HG03460 (cell line): ENCODE measurements around the gene DUOX2.
"Not testable (repeated sequence)": the region's sequence is repeated elsewhere in the genome, so short reads cannot be mapped to it uniquely, and the experiment has no call there.

Experiments used
- ATAC-seq: cut with Tn5 transposase; IDR thresholded peaks from one replicate; pipeline ENCODE4 v1.9.1; 2021; ENCODE audit not compliant: unreplicated experiment

DUOX2 gene

DNA sequence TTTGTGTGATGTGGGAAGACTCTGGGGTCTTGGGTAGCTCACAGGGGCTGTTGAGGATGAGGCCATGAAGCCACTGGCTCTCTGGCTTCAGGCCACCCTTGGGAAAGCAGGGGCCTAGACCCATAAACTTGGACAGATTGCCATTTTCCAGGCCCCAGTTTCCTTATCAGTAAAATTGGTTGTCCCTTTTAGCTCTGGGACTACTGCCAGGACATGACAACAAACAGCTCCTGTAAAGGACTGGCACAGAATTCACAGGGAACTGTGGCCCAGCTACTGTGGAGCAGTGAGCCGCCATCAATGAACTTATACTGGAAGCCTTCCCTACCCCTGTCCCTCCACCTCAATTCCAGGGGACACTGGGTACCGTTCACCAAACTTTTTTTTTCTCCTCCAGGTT is 36.6 kb downstream of the DUOX2 start:
- not testable (repeated sequence) for ATAC-seq

DNA sequence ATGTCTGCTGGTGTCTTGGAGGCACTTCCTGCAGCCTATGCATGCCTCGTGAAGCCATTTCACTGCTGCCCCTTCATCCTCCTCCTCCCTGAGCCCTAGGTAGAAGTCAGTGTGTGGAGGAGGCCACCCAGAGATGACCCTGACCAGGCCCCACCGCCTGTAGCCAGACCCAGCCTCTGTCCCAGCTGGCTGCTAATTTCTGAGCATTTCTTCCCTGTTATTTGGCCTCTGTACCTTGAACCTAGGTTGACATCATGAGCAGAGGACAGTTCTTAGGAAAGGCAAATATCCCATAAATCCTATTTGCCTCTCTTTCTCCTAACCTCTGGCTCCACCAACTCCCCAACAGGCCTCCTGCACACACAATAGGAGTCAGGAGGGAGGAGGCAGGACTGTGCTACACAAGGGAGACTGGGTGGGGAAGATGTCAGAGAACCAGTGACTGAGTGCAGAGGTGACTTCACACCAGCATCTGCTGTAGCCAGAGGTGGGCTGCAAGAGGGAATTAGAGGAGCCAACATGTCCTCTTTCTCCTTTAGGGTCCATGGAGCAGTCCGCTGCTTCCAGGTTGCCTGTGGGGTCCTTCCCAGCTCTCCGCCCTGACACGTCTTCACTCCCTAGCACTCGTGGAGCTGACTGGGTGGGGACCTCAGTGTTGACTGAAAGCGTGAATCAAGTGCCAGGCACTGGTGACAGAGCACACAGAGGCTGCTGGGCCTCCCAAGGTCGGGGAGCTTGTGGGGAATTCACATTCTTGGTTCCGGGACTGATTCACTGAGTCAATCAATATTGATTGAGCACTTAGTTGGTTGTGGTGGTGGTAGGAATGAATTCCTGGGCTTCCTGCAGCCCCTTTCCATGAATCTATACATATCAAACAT is 38.3 kb downstream of the DUOX2 start:
- not testable (repeated sequence) for ATAC-seq

DNA sequence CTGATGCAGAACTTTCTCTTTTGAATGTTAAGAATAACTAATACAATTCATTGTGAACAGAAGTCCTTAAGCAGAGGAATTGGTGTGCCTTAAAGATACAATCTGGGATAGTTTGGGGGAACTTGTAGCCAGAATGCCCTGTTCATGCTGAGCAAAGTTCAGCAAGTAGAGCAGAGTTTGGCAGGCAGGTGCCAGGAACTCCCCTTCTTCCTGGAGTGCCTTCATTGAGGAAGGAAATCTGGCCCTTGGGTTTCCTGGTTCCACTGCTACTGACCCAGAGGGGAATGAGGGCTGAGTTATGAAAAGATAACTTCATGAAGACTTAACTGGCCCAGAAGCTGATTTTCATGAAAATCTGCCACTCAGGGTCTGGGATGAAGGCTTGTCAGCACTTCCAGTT is 40.4 kb downstream of the DUOX2 start:
- not testable (repeated sequence) for ATAC-seq

DNA sequence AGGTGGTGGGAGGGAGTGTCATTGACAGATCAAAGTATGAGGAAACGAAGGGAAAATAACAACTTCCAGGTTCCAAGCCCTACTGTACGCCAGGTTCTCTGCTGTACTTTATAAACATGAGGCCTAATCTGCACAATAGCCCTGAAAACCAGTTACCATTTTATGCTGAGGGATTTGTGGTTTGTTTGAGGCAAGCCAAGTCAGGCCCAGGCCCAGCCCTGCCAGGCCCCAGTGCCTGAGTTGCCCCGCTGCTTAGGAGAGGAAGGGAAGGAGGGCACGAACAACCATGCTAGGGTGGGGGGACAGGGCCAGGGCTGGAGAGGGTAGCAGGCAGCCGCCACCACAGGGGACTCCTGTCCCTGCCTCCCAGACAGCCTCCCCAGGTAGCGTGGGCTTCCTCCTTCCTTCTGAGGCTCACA is 44.0 kb downstream of the DUOX2 start:
- not testable (repeated sequence) for ATAC-seq

DNA sequence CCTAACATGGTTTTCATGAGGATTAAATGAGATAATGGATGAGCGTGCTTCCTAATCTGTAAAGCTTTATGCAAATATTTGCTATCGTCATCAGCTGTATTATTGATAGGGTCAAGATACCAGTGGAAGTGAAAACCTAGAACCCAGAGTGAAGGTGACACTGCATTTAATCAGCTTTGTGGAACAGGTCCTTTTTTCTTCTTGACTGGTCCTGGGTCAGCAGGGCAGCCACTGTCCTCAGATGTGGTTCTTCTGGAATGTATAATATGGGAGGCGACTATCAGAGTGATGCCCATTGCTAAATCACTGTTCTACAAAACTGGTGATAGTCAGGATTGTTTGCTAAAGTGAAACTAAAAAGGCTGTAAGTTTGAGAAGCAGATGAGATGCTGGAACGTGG is 49.6 kb downstream of the DUOX2 start:
- no peak for ATAC-seq

DNA sequence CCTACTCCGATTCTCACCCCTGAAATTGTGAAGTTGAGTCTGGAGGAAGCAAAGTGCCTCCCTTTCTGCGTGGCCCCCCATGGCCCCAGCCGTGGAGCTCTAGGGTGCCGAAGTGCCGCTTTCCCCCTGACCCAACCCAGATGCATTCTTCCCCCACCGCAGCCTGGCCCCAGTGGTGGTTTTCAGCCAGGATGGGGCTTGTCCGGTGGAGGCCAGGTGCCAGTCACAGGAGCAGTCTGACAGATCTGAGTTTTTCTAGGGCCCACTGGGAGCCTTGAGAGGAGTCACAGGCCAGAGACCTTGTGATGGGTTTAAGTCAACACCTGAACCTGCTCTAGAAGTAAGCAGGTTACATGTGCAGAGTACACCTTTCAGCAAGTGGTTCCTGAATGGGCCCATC is 51.7 kb downstream of the DUOX2 start:
- ATAC-seq: not testable (repeated sequence)

DNA sequence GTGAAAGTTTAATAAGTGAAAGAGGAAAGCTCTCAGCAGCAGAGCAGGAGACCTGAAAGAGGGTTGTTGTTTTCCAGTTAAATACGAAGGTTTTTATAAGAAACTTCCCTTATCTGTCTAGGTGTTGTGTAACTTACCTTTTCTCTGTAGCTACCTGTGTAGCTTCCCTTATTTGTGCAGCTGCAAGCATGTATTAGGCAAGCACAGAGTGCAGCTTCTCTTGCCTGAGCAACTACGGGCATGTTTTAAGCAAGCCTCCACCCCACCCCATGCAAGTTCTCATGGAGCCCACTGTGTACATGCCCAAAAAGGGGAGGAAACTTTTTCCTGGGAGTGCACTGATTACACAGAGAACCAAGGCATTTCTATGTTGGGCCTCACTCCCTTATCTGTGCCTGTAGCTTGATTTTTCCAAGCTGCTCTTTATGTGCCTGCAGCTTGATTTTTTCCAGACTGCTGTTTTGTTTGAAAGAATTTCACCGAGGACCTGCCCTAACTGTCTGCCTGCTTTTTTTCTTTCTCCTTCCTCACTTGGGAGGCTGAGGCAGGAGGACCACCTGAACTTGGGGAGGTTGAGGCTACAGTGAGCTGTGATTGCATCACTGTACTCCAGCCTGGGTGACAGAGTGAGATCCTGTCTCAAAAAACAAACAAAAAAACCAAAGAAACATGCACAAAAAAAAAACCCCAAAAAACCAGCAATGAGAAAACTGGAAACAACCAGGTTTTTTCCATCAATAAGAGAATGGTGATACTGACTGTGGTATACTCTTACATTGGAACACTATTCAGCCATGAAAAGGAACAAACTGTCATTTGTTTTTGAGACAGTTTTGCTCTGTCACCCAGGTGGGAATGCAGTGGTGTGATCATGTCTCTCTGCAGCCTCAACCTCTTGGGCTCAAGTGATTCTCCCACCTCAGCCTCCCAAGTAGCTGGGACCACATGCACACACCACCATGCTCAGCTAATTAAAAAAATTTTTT is 55.0 kb downstream of the DUOX2 start:
- ATAC-seq: not testable (repeated sequence)

DNA sequence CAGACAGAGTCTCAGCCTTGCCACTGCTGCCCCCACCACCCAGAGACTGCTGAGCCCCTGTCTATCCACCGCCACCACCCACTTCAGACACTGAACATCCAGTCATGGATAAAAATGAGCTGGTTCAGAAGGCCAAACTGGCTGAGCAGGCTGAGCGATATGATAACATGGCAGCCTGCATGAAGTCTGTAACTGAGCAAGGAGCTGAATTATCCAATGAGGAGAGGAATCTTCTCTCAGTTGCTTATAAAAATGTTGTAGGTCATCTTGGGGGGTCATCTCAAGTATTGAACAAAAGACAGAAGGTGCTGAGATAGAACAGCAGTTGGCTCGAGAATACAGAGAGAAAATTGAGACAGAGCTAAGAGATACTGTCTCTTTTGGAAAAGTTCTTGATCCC is 61.3 kb downstream of the DUOX2 start:
- ATAC-seq: not testable (repeated sequence)

DNA sequence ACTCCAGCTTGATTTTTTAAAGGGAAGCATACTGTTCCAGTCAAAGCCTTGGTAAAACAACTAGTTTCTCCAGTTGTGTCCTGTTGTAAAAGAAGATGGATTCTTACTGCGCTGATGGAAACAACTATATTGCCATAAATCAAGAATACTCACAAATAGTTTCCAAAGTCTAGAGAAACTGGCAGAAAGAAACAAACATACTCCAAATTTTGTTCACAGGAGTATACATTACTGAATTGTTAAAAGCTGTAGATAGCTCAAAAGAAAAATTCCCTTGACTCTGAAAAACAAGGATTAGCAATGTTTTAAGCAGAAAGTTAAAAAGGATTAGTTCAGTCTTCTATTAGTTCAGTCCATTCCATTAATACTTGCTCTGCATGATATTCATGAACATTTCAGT is 63.4 kb downstream of the DUOX2 start:
- ATAC-seq: no peak

DNA sequence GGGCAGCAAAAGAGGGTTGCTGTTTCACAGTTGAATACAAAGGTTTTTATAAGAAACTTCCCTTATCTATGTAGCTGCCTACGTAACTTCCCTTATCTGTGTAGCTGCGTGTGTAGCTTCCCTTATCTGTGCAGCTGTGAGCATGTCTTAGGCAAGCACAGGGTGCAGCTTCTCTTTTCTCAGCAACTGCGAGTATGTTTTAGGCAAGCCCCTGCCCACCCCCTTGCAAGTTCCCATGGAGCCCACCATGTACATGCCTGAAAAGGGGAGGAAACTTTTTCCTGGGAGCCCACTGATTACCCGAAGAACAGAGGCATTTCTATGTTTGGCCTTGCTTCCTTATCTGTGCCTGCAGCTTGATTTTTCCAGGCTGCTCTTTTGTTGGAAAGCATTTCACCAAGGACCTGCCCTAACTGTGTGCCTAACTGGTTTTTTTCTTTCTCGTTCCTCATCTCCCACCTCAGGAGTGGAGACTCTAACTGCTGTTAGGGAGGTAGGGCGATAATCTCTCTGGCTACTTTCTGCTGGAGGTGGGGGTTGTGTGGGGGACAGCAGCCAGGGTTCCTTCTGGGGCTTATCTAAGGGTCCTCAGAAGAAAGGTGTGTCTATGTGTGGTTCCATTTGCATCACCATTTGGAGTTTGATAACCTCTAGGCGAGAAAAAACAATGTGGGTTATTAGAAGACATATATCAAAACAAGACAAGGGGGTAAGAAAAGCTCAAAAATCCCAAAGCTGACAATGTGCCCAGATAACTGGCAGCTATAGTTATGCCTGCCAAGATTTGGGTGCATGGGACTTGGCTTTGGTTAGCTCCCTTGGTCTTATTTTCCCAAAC is 65.0 kb downstream of the DUOX2 start:
- ATAC-seq: peak; percentile 56

DNA sequence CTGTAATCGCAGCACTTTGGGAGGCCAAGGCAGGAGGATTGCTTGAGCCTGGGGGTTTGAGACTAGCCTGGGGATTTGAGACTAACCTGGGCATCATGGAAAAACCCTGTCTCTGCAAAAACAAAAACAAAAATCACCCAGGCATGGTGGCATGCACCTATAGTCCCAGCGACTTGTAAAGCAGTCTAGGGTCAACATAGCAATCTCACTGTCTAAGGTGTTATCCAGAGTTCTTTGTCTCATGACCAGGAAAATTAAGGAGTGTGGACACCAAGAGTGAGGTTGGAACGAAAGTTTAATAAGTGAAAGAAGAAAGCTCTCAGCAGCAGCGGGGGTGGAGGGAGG is 65.6 kb downstream of the DUOX2 start:
- ATAC-seq: peak; percentile 9

DNA sequence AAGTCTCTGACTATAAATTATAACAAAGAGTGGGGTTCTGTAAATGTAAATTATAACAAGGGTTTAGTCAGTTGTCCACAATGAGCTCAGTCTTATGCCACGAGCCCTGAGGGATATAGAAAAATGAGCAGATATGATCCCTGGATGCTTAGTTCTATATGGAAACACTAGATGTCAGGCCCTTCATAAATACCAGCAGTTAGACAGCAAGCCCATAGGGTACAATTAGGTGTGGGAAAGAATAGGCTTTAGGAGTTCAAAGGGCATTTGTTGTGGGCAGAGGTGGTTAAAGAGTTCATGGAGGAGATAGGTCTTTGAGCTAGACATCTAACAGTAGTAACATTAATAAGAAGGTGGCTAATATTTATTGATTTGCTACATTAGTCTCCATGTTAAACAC is 69.7 kb downstream of the DUOX2 start:
- ATAC-seq: not testable (repeated sequence)

DNA sequence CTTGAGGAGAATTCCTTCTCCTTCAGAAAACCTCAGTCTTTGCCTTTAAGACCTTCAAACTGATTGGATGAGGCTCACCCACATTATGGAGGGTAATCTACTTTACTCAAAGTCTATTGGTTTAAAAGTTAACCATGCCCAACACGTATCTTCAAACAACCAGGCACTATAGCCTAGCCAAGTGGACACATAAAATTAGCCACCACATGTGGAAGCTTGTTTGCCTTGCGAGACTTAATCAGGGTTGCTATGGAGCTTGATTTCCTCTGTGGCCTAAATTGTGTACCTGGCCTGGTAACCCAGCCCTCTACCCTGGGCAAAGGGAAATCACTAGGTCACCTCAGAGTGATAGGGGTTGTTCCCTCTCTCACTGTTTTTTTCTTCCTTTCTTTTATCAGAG is 71.1 kb downstream of the DUOX2 start:
- ATAC-seq: not testable (repeated sequence)
